NOMO-1 (cell line): ENCODE results near the gene ATG2B.
"Not testable (repeated sequence)": the region's sequence is repeated elsewhere in the genome, so short reads cannot be mapped to it uniquely, and the experiment has no call there.

Source experiments
- DNase-seq, 2 experiments: peaks; one replicate each; lab custom pipeline; 2025; ENCODE audit not compliant: unreplicated experiment in 2 of 2; lab: John Stamatoyannopoulos, UW

ATG2B gene

DNA sequence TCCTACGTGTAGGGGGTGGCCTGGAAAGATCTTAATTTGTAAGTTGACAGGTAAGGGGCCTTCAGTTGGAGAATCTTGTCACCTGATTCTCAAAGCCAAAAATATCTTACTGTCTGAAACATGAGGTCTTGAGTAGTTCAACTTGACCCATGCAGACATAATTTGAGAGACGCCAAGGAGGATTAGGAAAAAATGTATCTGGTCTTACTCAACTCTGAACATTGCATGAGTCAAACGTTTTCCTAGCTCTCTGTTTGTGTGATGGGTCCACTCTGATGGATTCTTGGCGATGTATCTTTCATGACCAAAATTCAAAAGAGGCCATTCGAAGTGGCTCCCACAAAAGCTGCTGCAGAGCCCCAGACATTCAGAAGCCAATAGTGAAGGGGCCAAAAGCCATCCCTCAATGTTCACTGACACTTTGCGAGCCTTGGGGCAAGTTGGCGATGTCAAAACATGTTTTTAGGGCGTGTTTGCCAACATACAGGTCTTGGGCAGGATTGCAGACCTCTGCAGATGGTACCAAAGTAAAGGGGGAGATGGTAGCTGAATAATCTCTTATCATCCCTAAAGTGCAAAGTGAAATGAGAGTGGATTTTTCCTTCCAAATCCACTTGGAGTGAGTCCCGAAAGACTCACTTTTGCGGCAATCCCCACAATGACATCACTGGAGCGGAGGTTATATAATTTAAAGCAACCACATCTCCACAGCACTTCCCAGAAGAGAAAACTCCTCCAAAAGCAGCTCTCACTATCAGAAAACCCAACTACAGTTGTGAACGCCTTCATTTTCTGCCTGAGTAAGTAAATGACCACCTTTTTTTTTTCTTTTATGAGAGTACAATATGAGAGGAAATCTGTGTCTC, 107.4 kb downstream of the ATG2B start, which contains the start of gene BDKRB1:
BDKRB1 (plus strand) TSS at position 710 of the 866 bp plus-strand sequence. CDS start 7,473 bp downstream, outside the sequence.
- DNase-seq: no peak

- DNase-seq: no peak
These were observed 108.5 kb downstream of the ATG2B start for GRCh38 chr14:96254687-96255086.

DNA sequence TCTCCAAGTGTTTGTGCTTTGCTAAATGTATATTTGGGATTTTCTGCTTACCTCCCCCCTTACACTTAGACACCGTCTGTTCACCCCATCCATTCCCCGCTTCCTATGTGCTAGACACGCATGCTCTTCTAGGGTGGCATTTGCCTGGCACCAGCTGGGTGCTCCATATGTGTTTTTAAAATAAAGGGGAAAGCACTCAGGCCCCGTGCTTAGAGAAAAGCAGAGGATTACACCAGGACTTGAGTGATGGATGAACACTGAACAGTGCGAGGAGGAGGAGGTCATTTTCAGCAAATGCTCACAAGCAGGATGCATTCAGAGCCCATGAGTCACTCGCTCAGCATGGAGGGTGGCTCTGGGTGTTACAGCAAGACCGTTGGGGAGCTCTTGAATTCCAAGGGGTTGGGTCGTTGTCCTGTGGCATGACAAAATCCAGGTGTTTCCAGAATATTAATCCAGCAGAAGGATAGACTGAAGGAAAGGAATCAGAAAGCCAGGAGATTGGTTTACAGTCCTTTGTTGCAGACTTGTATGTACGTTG, 110.1 kb downstream of the ATG2B start:
- DNase-seq: no peak

- DNase-seq: no peak
These were observed 110.7 kb downstream of the ATG2B start for GRCh38 chr14:96252323-96252998.

GRCh38 chr14:96251656-96252155, 111.4 kb downstream of the ATG2B start:
- no peak for DNase-seq

DNA sequence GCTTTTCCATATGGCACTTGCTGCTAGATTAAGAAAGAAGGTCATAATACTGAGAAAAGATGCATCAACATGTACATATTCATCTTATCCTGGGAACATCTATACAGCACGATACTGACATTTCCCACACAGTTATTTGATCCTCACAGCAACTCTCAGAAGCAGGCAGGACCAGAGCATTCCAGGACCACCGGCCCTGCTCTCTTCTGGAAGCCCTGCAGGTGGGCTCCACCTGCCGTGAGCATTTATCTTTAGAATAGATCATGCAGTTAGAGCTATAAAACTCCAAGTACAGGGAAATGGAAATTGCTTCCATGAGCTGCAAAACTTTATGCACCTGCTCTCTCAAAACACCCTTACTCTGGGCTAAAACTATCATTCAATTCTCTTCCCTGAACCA, 112.7 kb downstream of the ATG2B start:
- no peak for DNase-seq

DNA sequence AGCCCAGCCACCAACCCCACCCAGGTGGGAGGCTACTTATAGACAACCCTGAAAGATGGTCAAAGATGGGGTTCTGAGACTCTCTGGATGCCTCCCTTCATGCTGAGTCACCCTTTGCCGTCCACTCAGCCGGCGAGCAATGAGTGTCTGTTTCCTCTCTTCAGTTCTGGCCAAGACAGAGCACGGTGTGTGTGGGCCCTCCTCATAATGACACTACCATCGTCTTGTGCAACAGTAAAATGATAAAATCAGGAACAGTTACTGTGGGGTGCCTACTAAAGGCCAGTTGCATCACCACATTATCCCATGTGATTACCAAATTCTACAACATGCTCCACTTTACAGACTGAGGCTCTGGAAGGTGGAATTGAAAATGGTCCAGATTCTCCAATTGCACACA, 114.1 kb downstream of the ATG2B start:
- DNase-seq: peak; percentile 92 to 95

DNA sequence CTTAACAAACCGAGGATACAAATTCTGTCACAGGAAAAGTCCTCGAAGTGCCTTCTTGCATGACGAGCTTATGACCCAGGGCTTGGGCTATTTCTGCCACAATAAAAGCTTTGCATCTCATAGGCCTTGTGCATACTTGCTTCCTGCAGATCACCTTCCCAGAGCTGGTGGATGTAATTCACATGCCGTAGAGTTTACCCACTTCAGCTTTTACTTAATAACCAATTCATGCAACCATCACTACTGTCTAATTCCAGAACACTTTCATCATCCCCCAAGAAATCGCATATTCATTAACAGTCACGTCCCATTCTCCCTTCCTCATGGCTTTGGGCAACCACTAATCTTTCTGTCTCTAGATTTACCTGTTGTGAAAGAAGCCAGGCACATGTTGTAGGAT, 116.1 kb downstream of the ATG2B start:
- no peak for DNase-seq

DNA sequence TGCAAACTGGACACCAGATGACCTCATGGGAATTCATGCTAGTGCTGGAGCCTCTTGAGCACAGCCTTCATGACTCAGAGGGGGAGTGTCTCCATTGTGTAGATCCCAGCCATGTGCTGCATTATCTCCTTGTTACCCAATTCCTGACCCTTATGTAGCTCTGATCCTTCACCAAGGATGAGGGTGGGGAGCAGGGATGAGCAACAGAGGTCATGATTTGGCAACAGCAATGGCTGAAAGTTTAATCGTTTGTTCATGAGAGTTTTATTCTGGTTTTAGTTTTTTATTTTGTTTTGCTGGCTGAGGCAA, 116.6 kb downstream of the ATG2B start:
- DNase-seq: no peak

DNA sequence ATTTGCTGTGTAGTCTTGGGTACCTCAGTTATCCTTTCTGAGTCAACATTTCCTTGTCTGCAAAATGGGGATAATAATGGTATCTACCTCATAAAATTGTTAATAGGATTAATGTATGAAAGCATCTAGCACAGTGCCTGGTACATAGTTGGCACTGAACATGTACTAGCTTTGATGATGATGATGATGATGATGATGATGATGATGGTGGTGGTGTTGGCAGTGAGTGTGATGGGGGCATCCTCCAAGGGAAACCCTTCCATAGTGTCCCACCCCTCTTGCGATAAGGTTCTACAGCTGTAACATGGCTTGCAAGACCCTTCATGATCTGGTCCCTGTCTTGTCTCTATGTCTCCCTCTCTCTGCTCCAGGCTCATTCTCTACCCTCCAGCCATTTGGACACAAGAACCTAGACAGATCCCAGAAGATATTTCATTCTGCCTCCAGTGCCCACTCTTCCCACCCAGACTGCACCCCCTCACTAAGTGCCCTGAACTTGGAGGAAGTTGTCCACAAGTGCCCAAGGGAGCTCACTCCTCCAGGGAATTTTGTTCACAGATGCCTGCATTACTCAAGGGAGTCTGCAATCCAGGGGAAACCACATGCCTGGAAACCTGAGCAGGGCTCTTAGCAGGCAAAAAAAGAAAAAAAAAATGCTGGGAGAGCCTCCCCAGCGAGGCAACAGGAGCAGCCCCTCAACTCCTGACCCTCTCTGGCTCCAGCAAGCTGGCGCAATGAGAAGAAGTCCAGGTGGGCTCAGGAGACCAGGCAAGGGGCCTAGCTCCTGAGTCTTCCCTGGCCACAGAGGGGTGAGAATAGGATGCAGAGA, 117.2 kb downstream of the ATG2B start:
- DNase-seq: no peak

- not testable (repeated sequence) for DNase-seq
These were observed 118.1 kb downstream of the ATG2B start for GRCh38 chr14:96245074-96245473.

- DNase-seq: no peak
These were observed 119.4 kb downstream of the ATG2B start for GRCh38 chr14:96243785-96244184.

GRCh38 chr14:96242126-96242525, 121.0 kb downstream of the ATG2B start:
- no peak for DNase-seq

- no peak for DNase-seq
These were observed 122.5 kb downstream of the ATG2B start for GRCh38 chr14:96240641-96241040.

DNA sequence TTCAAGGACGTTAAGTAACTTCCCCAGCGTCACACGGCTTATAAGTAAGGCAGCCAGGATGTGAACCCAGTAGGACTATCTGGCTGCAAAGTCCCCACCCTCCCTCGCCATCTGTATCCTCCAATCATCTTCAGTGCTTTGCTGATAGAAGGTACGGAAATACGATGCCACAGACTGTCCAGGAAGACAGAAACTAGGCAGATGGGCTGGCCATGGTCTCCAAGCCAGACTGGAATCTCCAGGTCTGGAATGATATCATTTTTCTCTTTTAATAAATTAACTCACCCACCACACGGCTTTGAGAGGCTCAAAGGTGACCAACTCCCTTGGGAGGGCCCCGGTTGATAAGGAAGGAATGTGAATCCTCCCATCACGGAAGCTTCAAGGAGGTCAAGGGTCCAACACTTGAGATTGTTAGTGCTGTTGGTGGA, 123.4 kb downstream of the ATG2B start:
- no peak for DNase-seq

DNA sequence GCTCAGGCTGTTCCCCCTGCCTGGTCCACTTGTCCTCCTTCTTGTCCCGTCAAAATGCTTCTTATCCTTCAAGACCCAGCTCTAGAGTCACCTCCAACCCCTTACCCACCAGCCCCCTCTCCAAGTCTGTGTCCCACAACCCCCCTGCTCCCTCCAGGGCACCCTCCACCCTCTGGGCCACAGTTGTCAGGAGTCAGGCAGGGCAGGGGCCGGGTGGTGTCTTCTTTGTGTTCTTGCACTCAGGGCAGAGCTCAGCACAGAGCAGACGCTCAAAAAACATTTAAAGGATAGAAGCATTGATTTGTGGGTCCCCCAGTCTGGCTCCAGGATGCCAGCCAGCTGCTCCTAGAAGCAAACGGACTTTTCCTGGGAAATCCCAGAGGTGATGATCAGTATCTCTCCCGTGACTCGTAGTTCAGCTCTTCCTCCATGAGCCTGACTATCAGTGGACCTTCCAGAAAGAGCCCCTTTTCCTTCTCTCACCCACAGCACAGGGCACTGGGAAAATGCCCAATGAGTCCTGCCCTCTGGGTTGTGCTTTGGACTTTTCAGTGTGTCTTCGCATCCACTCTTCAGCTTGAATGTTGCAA, 124.4 kb downstream of the ATG2B start:
- DNase-seq: no peak

DNA sequence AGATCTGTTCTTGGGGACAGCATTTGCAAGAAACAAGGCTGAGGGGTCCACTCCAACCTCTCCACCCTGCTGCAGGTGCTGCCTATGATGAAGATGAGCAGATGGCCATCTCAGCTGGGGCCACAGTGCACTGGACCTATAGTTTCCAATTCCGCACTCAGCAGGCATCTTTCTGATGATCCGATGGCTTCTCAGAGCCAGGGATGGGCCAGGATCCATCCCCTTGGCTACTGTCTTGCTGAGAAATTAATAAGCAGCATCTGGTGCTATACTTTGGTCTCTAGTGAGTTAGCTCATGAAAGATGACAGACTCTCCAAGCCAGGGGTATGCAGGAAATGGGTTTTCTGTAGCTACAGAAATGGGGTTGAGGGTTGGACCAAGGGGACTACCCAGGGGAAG, 125.5 kb downstream of the ATG2B start:
- no peak for DNase-seq

DNA sequence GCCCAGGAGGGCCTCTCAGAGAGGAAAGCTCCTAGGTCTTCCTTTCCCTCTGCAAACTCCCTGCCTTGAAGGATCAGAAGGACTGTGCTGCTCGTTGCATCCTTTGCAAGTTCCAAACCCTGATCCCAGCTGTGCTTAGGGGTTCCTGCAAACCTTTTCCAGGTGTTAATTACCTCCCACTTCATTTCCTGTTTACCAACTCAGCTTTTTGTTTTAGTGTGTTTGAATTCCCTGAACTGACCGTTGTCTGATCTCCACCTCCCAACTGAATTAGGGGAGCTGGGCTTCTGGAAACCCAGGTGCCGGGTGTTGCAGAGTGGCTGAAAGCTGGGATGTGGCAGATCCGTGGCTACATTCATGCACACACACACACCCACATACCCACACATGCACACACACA, 127.7 kb downstream of the ATG2B start:
- DNase-seq: no peak

DNA sequence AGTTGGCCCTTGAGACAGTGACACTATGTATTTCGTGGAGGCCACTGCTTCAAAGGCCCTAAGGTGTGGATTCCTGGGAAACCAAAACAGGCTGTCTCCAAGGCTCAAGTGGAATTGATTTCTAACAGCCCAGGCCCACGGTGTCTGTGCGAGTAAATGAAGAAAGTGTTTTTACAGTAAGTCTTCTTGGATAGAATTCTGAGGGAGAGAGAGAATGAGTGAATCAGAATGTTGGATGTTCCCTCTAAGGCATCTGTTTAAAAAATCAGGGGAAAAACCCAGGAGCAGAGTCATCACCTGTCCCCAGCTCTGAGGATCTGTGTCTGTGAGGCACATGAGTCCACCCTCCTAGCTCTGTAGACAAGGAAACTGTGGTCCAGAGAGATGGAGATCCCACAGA, 129.5 kb downstream of the ATG2B start:
- no peak for DNase-seq

DNA sequence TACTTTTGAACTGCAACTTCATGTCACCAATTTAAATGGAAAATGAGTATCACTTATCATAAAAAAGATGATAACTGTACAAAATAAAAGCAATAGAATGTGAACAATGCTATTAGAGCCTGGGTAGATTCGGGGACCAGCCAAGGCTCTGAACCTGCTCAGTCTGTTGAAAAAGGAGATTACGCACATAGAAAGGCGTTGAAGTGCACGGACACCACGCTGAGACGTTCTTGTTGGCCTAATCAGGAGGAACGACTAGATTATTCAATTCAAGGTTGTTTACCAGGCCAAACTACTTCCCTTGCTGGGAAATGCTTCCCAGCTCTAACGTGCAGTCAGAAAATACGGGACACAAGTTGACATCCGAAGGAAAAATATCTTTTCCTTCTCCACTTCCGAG, 130.6 kb downstream of the ATG2B start:
- DNase-seq: no peak
